ENCODE data around the gene MZB1.

GRCh38 chr5:139395844-139396640, 6.3 kb upstream of the MZB1 start:
- TF ChIP-seq CTCF (IDR thresholded peaks at IDR 0.05) (no peak), POLR2A (IDR thresholded peaks at IDR 0.05) (no peak)
